GM20431 (cell line): ENCODE data around the gene KIF25.
"Not testable (repeated sequence)": the region's sequence is repeated elsewhere in the genome, so short reads cannot be mapped to it uniquely, and the experiment has no call there.

Source experiments
- in situ Hi-C: fragments of 300-500 bp; cut with MseI, MboI; formaldehyde crosslinking; loops from one replicate; pipeline ENCODE4 v1.15.0; 2020; ENCODE audit warnings: low sequenced_read_pairs; ENCODE audit not compliant: unreplicated experiment

Gene KIF25

GRCh38 chr6:167973148-167973885, 24.2 kb upstream of the KIF25 start:
- in situ Hi-C loops: no loop called here

- in situ Hi-C loops: no loop called here
Observed at GRCh38 chr6:167974640-167975344, 22.7 kb upstream of the KIF25 start.

GRCh38 chr6:167975458-167975857, 22.0 kb upstream of the KIF25 start:
- in situ Hi-C loops: no loop called here

GRCh38 chr6:167976116-167976657, 21.3 kb upstream of the KIF25 start:
- in situ Hi-C loops: not testable (repeated sequence)

GRCh38 chr6:167976708-167977107, 20.8 kb upstream of the KIF25 start:
- in situ Hi-C loops: no loop called here

- in situ Hi-C loops: no loop called here
Observed at GRCh38 chr6:167977717-167978467, 19.6 kb upstream of the KIF25 start.

GRCh38 chr6:167978607-167979006, 18.9 kb upstream of the KIF25 start:
- in situ Hi-C loops: no loop called here

GRCh38 chr6:167979436-167980139, 17.9 kb upstream of the KIF25 start:
- in situ Hi-C loops: no loop called here

- in situ Hi-C loops: no loop called here
Observed at GRCh38 chr6:167980911-167981580, 16.4 kb upstream of the KIF25 start.

- in situ Hi-C loops: no loop called here
Observed at GRCh38 chr6:167981916-167982462, 15.5 kb upstream of the KIF25 start.

- in situ Hi-C loops: no loop called here
Observed at GRCh38 chr6:167984144-167984719, 13.2 kb upstream of the KIF25 start.

- in situ Hi-C loops: no loop called here
Observed at GRCh38 chr6:167984876-167985604, 12.4 kb upstream of the KIF25 start.

- in situ Hi-C loops: no loop called here
Observed at GRCh38 chr6:167985911-167986595, 11.4 kb upstream of the KIF25 start.

- in situ Hi-C loops: no loop called here
Observed at GRCh38 chr6:167987396-167988153, 9.9 kb upstream of the KIF25 start.

GRCh38 chr6:167988154-167988495, 9.3 kb upstream of the KIF25 start:
- in situ Hi-C loops: no loop called here

- in situ Hi-C loops: no loop called here
Observed at GRCh38 chr6:167988945-167989841, 8.3 kb upstream of the KIF25 start.
